Measurements from ENCODE around the gene KMT2C.
"Not testable (repeated sequence)": the region's sequence is repeated elsewhere in the genome, so short reads cannot be mapped to it uniquely, and the experiment has no call there.

Gene KMT2C

DNA sequence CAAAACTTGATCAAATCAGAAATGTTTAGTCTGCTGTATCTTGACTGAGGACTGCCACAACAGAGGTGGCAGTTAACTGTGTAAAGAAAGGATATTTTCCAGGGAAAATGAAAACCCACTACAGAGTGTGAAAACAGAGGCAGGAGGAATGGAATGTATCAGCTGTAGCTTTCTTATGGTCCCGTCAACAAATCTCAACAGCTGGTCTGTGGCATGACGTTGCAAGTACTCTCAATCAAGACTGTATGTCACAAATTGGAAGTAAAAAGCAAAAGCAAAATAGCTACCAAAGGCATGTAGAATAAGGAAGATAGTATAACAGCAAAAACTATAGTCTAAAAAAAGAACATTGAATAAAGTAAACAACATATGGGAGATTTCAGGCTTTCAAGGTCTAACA is 123.5 kb downstream of the KMT2C start:
- Histone ChIP-seq H3K4me3 (ENCODE audit: low read depth in 1 of 2, low read length in 2 of 2) (no peak overlapping the region), H3K4me2 (ENCODE audit: insufficient read depth, low read length) (no peak overlapping the region), H3K79me2 (ENCODE audit: insufficient read depth, low read length) (peaks cover 37% of the 10 kb centered on the region), H4K20me1 (ENCODE audit: insufficient read depth, low read length) (no peaks in the 10 kb centered on the region; the same call in none of the 2 replicates), H3K27me3 (ENCODE audit: insufficient read depth, low read length, poor library complexity) (no peaks in the 10 kb centered on the region), H3K36me3 (ENCODE audit: insufficient read depth, low read length) (peaks cover 63% of the 10 kb centered on the region), H3K27ac (ENCODE audit: low read length) (no peak overlapping the region), H3K9ac (ENCODE audit: low read depth, low read length) (no peak overlapping the region), H3K4me1 (ENCODE audit: insufficient read depth, low read length) (peaks cover 3% of the 10 kb centered on the region; the same call in 1 of the 2 replicates), H3K9me3 (ENCODE audit: insufficient read depth, low read length, severe bottlenecking) (no peaks in the 10 kb centered on the region), H2AFZ (ENCODE audit: low read depth, low read length) (no peak overlapping the region)
- TF ChIP-seq EZH2 (IDR thresholded peaks at IDR 0.05; ENCODE audit: borderline replicate concordance, low read depth, low read length, severe bottlenecking), result no peak
- TF ChIP-seq, protein P1, sequence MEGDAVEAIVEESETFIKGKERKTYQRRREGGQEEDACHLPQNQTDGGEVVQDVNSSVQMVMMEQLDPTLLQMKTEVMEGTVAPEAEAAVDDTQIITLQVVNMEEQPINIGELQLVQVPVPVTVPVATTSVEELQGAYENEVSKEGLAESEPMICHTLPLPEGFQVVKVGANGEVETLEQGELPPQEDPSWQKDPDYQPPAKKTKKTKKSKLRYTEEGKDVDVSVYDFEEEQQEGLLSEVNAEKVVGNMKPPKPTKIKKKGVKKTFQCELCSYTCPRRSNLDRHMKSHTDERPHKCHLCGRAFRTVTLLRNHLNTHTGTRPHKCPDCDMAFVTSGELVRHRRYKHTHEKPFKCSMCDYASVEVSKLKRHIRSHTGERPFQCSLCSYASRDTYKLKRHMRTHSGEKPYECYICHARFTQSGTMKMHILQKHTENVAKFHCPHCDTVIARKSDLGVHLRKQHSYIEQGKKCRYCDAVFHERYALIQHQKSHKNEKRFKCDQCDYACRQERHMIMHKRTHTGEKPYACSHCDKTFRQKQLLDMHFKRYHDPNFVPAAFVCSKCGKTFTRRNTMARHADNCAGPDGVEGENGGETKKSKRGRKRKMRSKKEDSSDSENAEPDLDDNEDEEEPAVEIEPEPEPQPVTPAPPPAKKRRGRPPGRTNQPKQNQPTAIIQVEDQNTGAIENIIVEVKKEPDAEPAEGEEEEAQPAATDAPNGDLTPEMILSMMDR (IDR thresholded peaks at IDR 0.05; ENCODE audit: borderline replicate concordance, extremely low read depth, low read length, poor library complexity, severe bottlenecking), result no peak
- ATAC-seq (ENCODE audit: insufficient read depth, low read depth), result no peak
- no peak for DNase-seq

DNA sequence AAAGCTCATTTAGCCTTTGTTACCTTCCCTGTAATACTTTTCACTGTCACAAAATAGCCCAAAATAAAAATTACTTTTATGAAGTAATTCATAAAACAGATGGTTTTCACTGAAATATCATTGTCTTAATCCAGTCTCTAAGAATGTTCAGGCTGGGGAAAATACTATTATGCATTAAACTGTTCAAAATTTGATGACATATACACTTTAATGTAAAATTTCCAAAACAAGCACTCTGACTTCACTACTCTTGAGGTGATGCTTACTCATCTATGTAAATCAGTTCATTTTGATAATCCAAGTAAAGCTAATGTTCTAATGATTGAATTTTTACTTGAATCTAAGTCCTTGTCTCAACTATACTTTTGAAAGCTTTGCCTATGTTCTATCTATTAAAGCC is 127.9 kb downstream of the KMT2C start:
- Histone ChIP-seq H3K79me2 (ENCODE audit: insufficient read depth, low read length) (peaks cover 11% of the 10 kb centered on the region), H3K36me3 (ENCODE audit: insufficient read depth, low read length) (peaks cover 83% of the 10 kb centered on the region), H3K9ac (ENCODE audit: low read depth, low read length) (no peak overlapping the region), H3K4me3 (ENCODE audit: low read depth in 1 of 2, low read length in 2 of 2) (no peak overlapping the region), H3K9me3 (ENCODE audit: insufficient read depth, low read length, severe bottlenecking) (no peaks in the 10 kb centered on the region), H3K27ac (ENCODE audit: low read length) (no peak overlapping the region), H3K4me2 (ENCODE audit: insufficient read depth, low read length) (no peak overlapping the region), H3K4me1 (ENCODE audit: insufficient read depth, low read length) (no peaks in the 10 kb centered on the region), H4K20me1 (ENCODE audit: insufficient read depth, low read length) (no peaks in the 10 kb centered on the region), H3K27me3 (ENCODE audit: insufficient read depth, low read length, poor library complexity) (no peaks in the 10 kb centered on the region), H2AFZ (ENCODE audit: low read depth, low read length) (no peak overlapping the region)
- ATAC-seq (ENCODE audit: insufficient read depth, low read depth), result no peak
- no peak for TF ChIP-seq EZH2 (IDR thresholded peaks at IDR 0.05; ENCODE audit: borderline replicate concordance, low read depth, low read length, severe bottlenecking)
- TF ChIP-seq, protein P1 (IDR thresholded peaks at IDR 0.05; ENCODE audit: borderline replicate concordance, extremely low read depth, low read length, poor library complexity, severe bottlenecking), result no peak
- DNase-seq, result no peak

GRCh38 chr7:152299542-152300143 is 136.2 kb downstream of the KMT2C start:
- not testable (repeated sequence) for H3K27me3 ChIP-seq (ENCODE audit: insufficient read depth, low read length, poor library complexity); H2AFZ ChIP-seq (ENCODE audit: low read depth, low read length); H3K9ac ChIP-seq (ENCODE audit: low read depth, low read length); H3K9me3 ChIP-seq (ENCODE audit: insufficient read depth, low read length, severe bottlenecking); H3K27ac ChIP-seq (ENCODE audit: low read length); H3K4me2 ChIP-seq (ENCODE audit: insufficient read depth, low read length); DNase-seq; H4K20me1 ChIP-seq (ENCODE audit: insufficient read depth, low read length); H3K79me2 ChIP-seq (ENCODE audit: insufficient read depth, low read length); H3K4me1 ChIP-seq (ENCODE audit: insufficient read depth, low read length); H3K4me3 ChIP-seq (ENCODE audit: low read depth in 1 of 2, low read length in 2 of 2); ATAC-seq (ENCODE audit: insufficient read depth, low read depth)
- peaks cover 36% of the 10 kb centered on the region for H3K36me3 ChIP-seq (ENCODE audit: insufficient read depth, low read length)

DNA sequence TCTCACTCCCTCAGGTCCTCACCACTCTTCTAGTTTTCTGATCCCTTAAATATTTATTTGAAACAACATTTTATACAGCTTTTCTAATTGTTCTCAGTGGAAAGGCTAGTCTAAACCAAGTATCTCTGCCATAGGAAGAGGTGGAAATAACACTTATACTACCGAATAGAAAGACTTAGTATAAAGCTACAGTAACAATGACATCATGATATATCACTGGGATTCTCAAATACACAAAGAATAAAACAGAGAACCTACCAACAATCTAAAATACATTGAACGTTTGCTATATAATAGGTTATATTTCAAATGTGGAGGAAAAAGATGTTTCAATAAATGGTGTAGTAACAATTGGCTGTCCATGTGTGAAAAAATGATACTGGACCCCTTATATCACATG is 142.9 kb downstream of the KMT2C start:
- Histone ChIP-seq H4K20me1 (ENCODE audit: insufficient read depth, low read length) (no peaks in the 10 kb centered on the region), H3K27ac (ENCODE audit: low read length) (no peak overlapping the region), H2AFZ (ENCODE audit: low read depth, low read length) (no peak overlapping the region), H3K27me3 (ENCODE audit: insufficient read depth, low read length, poor library complexity) (no peaks in the 10 kb centered on the region), H3K36me3 (ENCODE audit: insufficient read depth, low read length) (peaks cover 48% of the 10 kb centered on the region), H3K4me1 (ENCODE audit: insufficient read depth, low read length) (no peaks in the 10 kb centered on the region), H3K4me2 (ENCODE audit: insufficient read depth, low read length) (no peak overlapping the region), H3K4me3 (ENCODE audit: low read depth in 1 of 2, low read length in 2 of 2) (no peak overlapping the region), H3K9ac (ENCODE audit: low read depth, low read length) (no peak overlapping the region), H3K79me2 (ENCODE audit: insufficient read depth, low read length) (peaks cover 11% of the 10 kb centered on the region), H3K9me3 (ENCODE audit: insufficient read depth, low read length, severe bottlenecking) (peaks cover 6% of the 10 kb centered on the region)
- no peak for TF ChIP-seq EZH2 (IDR thresholded peaks at IDR 0.05; ENCODE audit: borderline replicate concordance, low read depth, low read length, severe bottlenecking)
- TF ChIP-seq, protein P1 (IDR thresholded peaks at IDR 0.05; ENCODE audit: borderline replicate concordance, extremely low read depth, low read length, poor library complexity, severe bottlenecking), result no peak
- ATAC-seq (ENCODE audit: insufficient read depth, low read depth) (no peak), DNase-seq (no peak)

DNA sequence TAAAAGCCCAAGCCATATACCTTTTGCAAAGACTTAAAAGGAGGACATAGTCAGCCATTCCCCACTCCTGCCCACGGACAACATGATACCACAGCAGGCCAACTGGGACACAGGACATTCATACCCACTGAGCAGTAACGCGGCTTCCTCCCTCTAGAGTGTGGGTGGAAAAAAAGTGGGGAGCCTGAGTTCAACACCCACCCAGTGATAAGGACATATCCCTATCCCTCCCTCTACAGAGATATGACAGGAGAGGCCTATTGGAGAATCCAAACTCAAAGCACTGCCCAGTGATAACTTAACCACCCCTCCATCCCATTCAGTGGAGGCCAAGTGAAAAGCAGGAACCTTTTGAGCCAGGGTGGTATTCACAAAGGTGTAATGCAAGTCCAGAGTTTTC is 148.8 kb downstream of the KMT2C start:
- not testable (repeated sequence) for DNase-seq; H2AFZ ChIP-seq (ENCODE audit: low read depth, low read length); H3K27ac ChIP-seq (ENCODE audit: low read length); ATAC-seq (ENCODE audit: insufficient read depth, low read depth); H3K4me2 ChIP-seq (ENCODE audit: insufficient read depth, low read length); H3K9ac ChIP-seq (ENCODE audit: low read depth, low read length); H3K27me3 ChIP-seq (ENCODE audit: insufficient read depth, low read length, poor library complexity); H3K79me2 ChIP-seq (ENCODE audit: insufficient read depth, low read length); H3K4me3 ChIP-seq (ENCODE audit: low read depth in 1 of 2, low read length in 2 of 2); H3K4me1 ChIP-seq (ENCODE audit: insufficient read depth, low read length); H4K20me1 ChIP-seq (ENCODE audit: insufficient read depth, low read length); H3K9me3 ChIP-seq (ENCODE audit: insufficient read depth, low read length, severe bottlenecking)
- peaks cover 18% of the 10 kb centered on the region for H3K36me3 ChIP-seq (ENCODE audit: insufficient read depth, low read length)

GRCh38 chr7:152286219-152286618 is 149.6 kb downstream of the KMT2C start:
- not testable (repeated sequence) for H3K4me3 ChIP-seq (ENCODE audit: low read depth in 1 of 2, low read length in 2 of 2); H3K9me3 ChIP-seq (ENCODE audit: insufficient read depth, low read length, severe bottlenecking); H3K4me1 ChIP-seq (ENCODE audit: insufficient read depth, low read length); H3K27ac ChIP-seq (ENCODE audit: low read length); H3K27me3 ChIP-seq (ENCODE audit: insufficient read depth, low read length, poor library complexity); H4K20me1 ChIP-seq (ENCODE audit: insufficient read depth, low read length); H3K4me2 ChIP-seq (ENCODE audit: insufficient read depth, low read length); DNase-seq; H2AFZ ChIP-seq (ENCODE audit: low read depth, low read length); ATAC-seq (ENCODE audit: insufficient read depth, low read depth); H3K9ac ChIP-seq (ENCODE audit: low read depth, low read length); H3K79me2 ChIP-seq (ENCODE audit: insufficient read depth, low read length)
- peaks cover 18% of the 10 kb centered on the region for H3K36me3 ChIP-seq (ENCODE audit: insufficient read depth, low read length)

All from DND-41 (cell line).